OCI-LY1 (cell line): ENCODE measurements around the gene NUP188.

Source experiments
- H2AFZ ChIP-seq: fragments of 200-600 bp; sonication (generic), shearing (Covaris generic); 2 replicates; pipeline ENCODE4 v1.6.0; 2014; ENCODE audit warnings: antibody characterized with exemption, mild to moderate bottlenecking, low read length
- H3F3A ChIP-seq: fragments of 200-600 bp; sonication (generic), shearing (Covaris generic); 2 replicates; pipeline ENCODE4 v1.6.0; 2014; ENCODE audit warnings: mild to moderate bottlenecking, antibody characterized with exemption, low read length, moderate library complexity; ENCODE audit not compliant: insufficient read depth
- H3K27ac ChIP-seq: fragments of 200-600 bp; sonication (generic); 2 replicates; pipeline ENCODE4 v1.5.1; 2014; ENCODE audit warnings: low read length, mixed run types, mild to moderate bottlenecking, low read depth; ENCODE audit not compliant: poor library complexity, severe bottlenecking
- H3K27me3 ChIP-seq: fragments of 200-600 bp; sonication (generic); 2 replicates; pipeline ENCODE4 v1.6.0; 2014; ENCODE audit warnings: antibody characterized with exemption, mild to moderate bottlenecking, low read length, moderate library complexity; ENCODE audit not compliant: insufficient read depth
- H3K36me3 ChIP-seq: fragments of 200-600 bp; sonication (generic); 2 replicates; pipeline ENCODE4 v1.6.1; 2014; ENCODE audit warnings: mild to moderate bottlenecking, antibody characterized with exemption, low read length, moderate library complexity, mixed read lengths; ENCODE audit not compliant: insufficient read depth
- H3K4me1 ChIP-seq: fragments of 200-600 bp; sonication (generic); 2 replicates; pipeline ENCODE4 v1.5.1; 2014; ENCODE audit warnings: mild to moderate bottlenecking, low read length, moderate library complexity; ENCODE audit not compliant: insufficient read depth, severe bottlenecking
- H3K4me2 ChIP-seq: fragments of 200-600 bp; sonication (generic), shearing (Covaris generic); 2 replicates; pipeline ENCODE4 v1.6.1; 2014; ENCODE audit warnings: low read length
- H3K4me3 ChIP-seq: fragments of 200-600 bp; sonication (generic); 2 replicates; pipeline ENCODE4 v1.5.1; 2014; ENCODE audit warnings: low read length, low read depth, mild to moderate bottlenecking, mixed read lengths; ENCODE audit not compliant: poor library complexity, severe bottlenecking
- H3K79me2 ChIP-seq: fragments of 200-600 bp; shearing (Covaris generic); 2 replicates; pipeline ENCODE4 v1.6.1; 2016; ENCODE audit warnings: mixed run types, low read length, mixed read lengths; ENCODE audit not compliant: insufficient read depth
- H3K9ac ChIP-seq: fragments of 200-600 bp; sonication (generic), shearing (Covaris generic); 2 replicates; pipeline ENCODE4 v1.6.1; 2014; ENCODE audit warnings: mild to moderate bottlenecking, low read length, mixed read lengths
- H3K9me2 ChIP-seq: fragments of 200-600 bp; sonication (generic), shearing (Covaris generic); 2 replicates; pipeline ENCODE4 v1.6.1; 2014; ENCODE audit warnings: low read depth, mild to moderate bottlenecking, low read length, mixed read lengths
- H3K9me3 ChIP-seq: fragments of 200-600 bp; shearing (Covaris generic); 2 replicates; pipeline ENCODE4 v1.6.1; 2014; ENCODE audit warnings: low read length, mixed read lengths
- H4K20me1 ChIP-seq: fragments of 200-600 bp; sonication (generic), shearing (Covaris generic); 2 replicates; pipeline ENCODE4 v1.6.0; 2016; ENCODE audit warnings: mild to moderate bottlenecking, low read length; ENCODE audit not compliant: insufficient read depth
- CTCF ChIP-seq: fragments of 200-600 bp; sonication (generic), shearing (Covaris generic); IDR thresholded peaks from 2 replicates; pipeline ENCODE4 v1.5.1; 2017; ENCODE audit warnings: mild to moderate bottlenecking, antibody characterized with exemption, low read length, moderate library complexity, mixed read lengths
- EZH2 ChIP-seq: fragments of 200-600 bp; sonication (generic), shearing (Covaris generic); IDR thresholded peaks from 2 replicates; pipeline ENCODE4 v1.8.0; 2017; ENCODE audit warnings: borderline replicate concordance, mixed run types, mild to moderate bottlenecking, antibody characterized with exemption, low read length, moderate library complexity, mixed read lengths

The NUP188 gene

GRCh38 chr9:129052592-129052991 lies 105.1 kb downstream of the NUP188 start:
- no peaks in the 10 kb centered on the region for H3K4me1 ChIP-seq
- H3F3A ChIP-seq, result no peaks in the 10 kb centered on the region
- H3K4me2 ChIP-seq, result no peak overlapping the region
- H3K9ac ChIP-seq, result no peak overlapping the region
- H3K36me3 ChIP-seq, result peaks cover 45% of the 10 kb centered on the region
- H4K20me1 ChIP-seq, result no peaks in the 10 kb centered on the region
- H3K4me3 ChIP-seq, result no peak overlapping the region
- H3K27ac ChIP-seq, result no peak overlapping the region
- H3K79me2 ChIP-seq, result no peaks in the 10 kb centered on the region
- TF ChIP-seq EZH2, result no peak
- TF ChIP-seq CTCF, result no peak
- H3K9me2 ChIP-seq, result no peaks in the 10 kb centered on the region
- no peak overlapping the region for H2AFZ ChIP-seq
- no peaks in the 10 kb centered on the region for H3K27me3 ChIP-seq
- H3K9me3 ChIP-seq, result no peaks in the 10 kb centered on the region

GRCh38 chr9:129053020-129053419 lies 105.5 kb downstream of the NUP188 start:
- no peak overlapping the region for H3K4me3 ChIP-seq
- no peaks in the 10 kb centered on the region for H3K27me3 ChIP-seq
- no peak overlapping the region for H3K27ac ChIP-seq
- H3K4me2 ChIP-seq, result no peak overlapping the region
- no peak overlapping the region for H3K9ac ChIP-seq
- H3K4me1 ChIP-seq, result no peaks in the 10 kb centered on the region
- H3F3A ChIP-seq, result no peaks in the 10 kb centered on the region
- no peaks in the 10 kb centered on the region for H3K79me2 ChIP-seq
- peaks cover 45% of the 10 kb centered on the region for H3K36me3 ChIP-seq
- H4K20me1 ChIP-seq, result no peaks in the 10 kb centered on the region
- no peak for TF ChIP-seq EZH2
- no peak for TF ChIP-seq CTCF
- H3K9me3 ChIP-seq, result no peaks in the 10 kb centered on the region
- H2AFZ ChIP-seq, result no peak overlapping the region
- no peaks in the 10 kb centered on the region for H3K9me2 ChIP-seq

GRCh38 chr9:129054163-129054851 lies 106.8 kb downstream of the NUP188 start:
- Histone ChIP-seq H3K9me2 (no peaks in the 10 kb centered on the region), H4K20me1 (no peaks in the 10 kb centered on the region), H3K4me3 (no peak overlapping the region), H3K27ac (no peak overlapping the region), H2AFZ (no peak overlapping the region), H3K27me3 (no peaks in the 10 kb centered on the region), H3K4me1 (no peaks in the 10 kb centered on the region), H3F3A (no peaks in the 10 kb centered on the region), H3K36me3 (peaks cover 38% of the 10 kb centered on the region), H3K4me2 (no peak overlapping the region), H3K9ac (no peak overlapping the region), H3K9me3 (no peaks in the 10 kb centered on the region), H3K79me2 (no peaks in the 10 kb centered on the region)
- TF ChIP-seq EZH2, result no peak
- TF ChIP-seq CTCF, result no peak
